GM12878 (cell line): ENCODE results near the gene MCM8.

Source experiments
- CTCF ChIP-seq, 3 experiments: IDR thresholded peaks in 2 of 3; conservative IDR thresholded peaks in 1 of 3; 2 replicates each; pipeline ENCODE4 v1.5.1; 2011; ENCODE audit warnings: low read depth in 3 of 3, low read length in 3 of 3, mild to moderate bottlenecking in 3 of 3, control low read depth in 2 of 3, moderate library complexity in 2 of 3, inconsistent platforms in 1 of 3, mixed read lengths in 1 of 3; ENCODE audit not compliant: control insufficient read depth in 2 of 3, insufficient read depth in 1 of 3; ENCODE audit errors: extremely low read depth in 1 of 3
- EP300 ChIP-seq, 2 experiments: fragments of 150-350 bp in 1 of 2; IDR thresholded peaks; 2 replicates each; pipeline ENCODE4 v1.6.1; 2011 to 2012; ENCODE audit warnings: low read depth in 2 of 2, low read length in 2 of 2, borderline replicate concordance in 1 of 2, improper control_type of control experiment in 1 of 2, inconsistent platforms in 1 of 2; ENCODE audit not compliant: control insufficient read depth in 1 of 2
- JUND ChIP-seq: IDR thresholded peaks from 2 replicates; pipeline ENCODE4 v1.6.1; 2012; ENCODE audit warnings: low read depth, mild to moderate bottlenecking, low read length, improper control_type of control experiment, moderate library complexity
- NR2C1 ChIP-seq: fragments of 450-650 bp; IDR thresholded peaks from 2 replicates; pipeline ENCODE4 v1.6.1; 2017; ENCODE audit warnings: antibody characterized with exemption, mild to moderate bottlenecking, moderate library complexity
- NR2C2 ChIP-seq: IDR thresholded peaks from 2 replicates; pipeline ENCODE4 v1.6.1; 2011; ENCODE audit warnings: borderline replicate concordance, low read depth; ENCODE audit not compliant: control insufficient read depth, insufficient read length
- RAD21 ChIP-seq: IDR thresholded peaks from 2 replicates; pipeline ENCODE4 v1.6.1; 2011; ENCODE audit warnings: mild to moderate bottlenecking, low read depth, low read length, moderate library complexity; ENCODE audit not compliant: insufficient read depth
- RCOR1 ChIP-seq: conservative IDR thresholded peaks from 2 replicates; pipeline ENCODE4 v1.6.1; 2012; ENCODE audit warnings: low read depth, low read length, improper control_type of control experiment
- SPI1 ChIP-seq: IDR thresholded peaks from 2 replicates; pipeline ENCODE4 v1.6.1; 2011; ENCODE audit warnings: low read depth, mild to moderate bottlenecking, low read length, moderate library complexity, borderline replicate concordance; ENCODE audit not compliant: insufficient read depth
- STAT3 ChIP-seq: IDR thresholded peaks from 2 replicates; pipeline ENCODE4 v1.6.1; 2011; ENCODE audit warnings: low read depth, low read length, improper control_type of control experiment
- SUZ12 ChIP-seq: fragments of 200-600 bp; sonication (generic); IDR thresholded peaks from one replicate; pipeline ENCODE4 v1.6.1; 2018; ENCODE audit warnings: antibody characterized with exemption, mild to moderate bottlenecking; ENCODE audit not compliant: unreplicated experiment
- YY1 ChIP-seq: IDR thresholded peaks from 2 replicates; pipeline ENCODE4 v1.6.1; 2011; ENCODE audit warnings: low read depth, mild to moderate bottlenecking, low read length

- TF ChIP-seq JUND (no peak), NR2C1 (no peak), NR2C2 (no peak), CTCF (IDR thresholded peaks at IDR 0.05 in 2 of 3, conservative IDR thresholded peaks at IDR 0.05 in 1 of 3; ENCODE audit: control insufficient read depth in 2 of 3, extremely low read depth in 1 of 3, insufficient read depth in 1 of 3, low read depth in 3 of 3, low read length in 3 of 3) (no peak), YY1 (0 out of 2 replicates have a peak, but pooled peaks have one; percentile 17), RAD21 (no peak), RCOR1 (no peak), STAT3 (no peak), SUZ12 (no peak), SPI1 (no peak), EP300 (IDR thresholded peaks at IDR 0.05; ENCODE audit: borderline replicate concordance in 1 of 2, control insufficient read depth in 1 of 2, low read depth in 2 of 2, low read length in 2 of 2) (no peak)
Observed at GRCh38 chr20:6044115-6044514, 93.7 kb downstream of the MCM8 start.
